Measurements from ENCODE around the gene NPAS2. TPM values are rescaled to one million over a fixed set of nuclear protein-coding genes. Genes with fewer than 3 reads are reported as not detected.

The NPAS2 gene, protein sequence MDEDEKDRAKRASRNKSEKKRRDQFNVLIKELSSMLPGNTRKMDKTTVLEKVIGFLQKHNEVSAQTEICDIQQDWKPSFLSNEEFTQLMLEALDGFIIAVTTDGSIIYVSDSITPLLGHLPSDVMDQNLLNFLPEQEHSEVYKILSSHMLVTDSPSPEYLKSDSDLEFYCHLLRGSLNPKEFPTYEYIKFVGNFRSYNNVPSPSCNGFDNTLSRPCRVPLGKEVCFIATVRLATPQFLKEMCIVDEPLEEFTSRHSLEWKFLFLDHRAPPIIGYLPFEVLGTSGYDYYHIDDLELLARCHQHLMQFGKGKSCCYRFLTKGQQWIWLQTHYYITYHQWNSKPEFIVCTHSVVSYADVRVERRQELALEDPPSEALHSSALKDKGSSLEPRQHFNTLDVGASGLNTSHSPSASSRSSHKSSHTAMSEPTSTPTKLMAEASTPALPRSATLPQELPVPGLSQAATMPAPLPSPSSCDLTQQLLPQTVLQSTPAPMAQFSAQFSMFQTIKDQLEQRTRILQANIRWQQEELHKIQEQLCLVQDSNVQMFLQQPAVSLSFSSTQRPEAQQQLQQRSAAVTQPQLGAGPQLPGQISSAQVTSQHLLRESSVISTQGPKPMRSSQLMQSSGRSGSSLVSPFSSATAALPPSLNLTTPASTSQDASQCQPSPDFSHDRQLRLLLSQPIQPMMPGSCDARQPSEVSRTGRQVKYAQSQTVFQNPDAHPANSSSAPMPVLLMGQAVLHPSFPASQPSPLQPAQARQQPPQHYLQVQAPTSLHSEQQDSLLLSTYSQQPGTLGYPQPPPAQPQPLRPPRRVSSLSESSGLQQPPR
- 0.07 and 0.16 TPM in 2 replicates for total RNA-seq (2014; rRNA removed; shearing (Covaris generic); ENCODE audit: low replicate concordance)

DNA sequence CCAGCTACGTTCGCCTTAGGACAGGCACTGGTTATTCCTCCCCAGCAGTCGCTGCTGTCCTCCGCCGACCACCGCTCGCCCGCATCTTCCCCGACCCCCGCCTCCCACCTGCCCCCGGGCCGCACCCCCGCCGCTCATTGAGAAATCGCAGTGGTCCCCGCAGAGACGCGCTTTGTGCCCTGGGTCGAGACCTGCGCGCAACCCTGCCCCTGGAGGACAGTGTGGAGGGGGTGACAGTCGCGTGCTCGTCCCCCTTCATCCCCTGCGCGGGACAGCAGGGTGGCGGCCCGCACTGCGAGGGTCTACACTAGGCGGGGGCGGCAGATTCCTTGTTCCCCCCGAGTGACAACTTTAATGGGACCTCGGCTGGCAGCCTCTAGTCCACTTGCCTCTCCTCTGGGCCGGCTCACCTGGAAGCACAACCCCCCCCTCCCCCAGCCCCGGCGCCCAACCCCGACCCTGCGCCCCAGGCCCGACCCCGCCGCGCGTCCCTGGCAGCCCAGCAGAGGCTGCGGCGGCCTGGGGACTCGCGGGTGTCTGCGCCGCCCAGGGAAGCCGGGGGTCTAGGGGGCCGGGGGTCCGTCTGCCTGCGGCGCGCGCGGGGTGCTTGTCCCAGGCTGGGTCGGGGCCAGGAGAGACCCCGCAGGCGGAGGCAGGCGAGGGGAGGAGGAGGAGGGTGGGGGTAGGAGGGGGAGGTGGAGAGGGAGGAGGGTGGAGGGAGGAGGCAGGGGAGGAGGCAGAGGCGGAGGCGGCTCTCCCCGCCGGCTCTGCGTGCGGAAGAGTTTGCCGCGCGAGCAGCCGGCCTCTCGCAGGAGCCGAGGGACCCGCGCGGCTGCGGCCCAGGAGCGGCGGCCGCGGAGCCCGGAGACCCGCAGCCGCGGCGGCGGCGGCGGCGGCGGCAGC, at the start of gene NPAS2:
Gene NPAS2 (plus strand): TSS at position 770 of the 903 bp plus-strand sequence. CDS start 84,616 bp downstream, outside the sequence.
- peak; percentile 49 for DNase-seq
- H3K4me3 ChIP-seq = peak within 1 kb of the TSS; percentile 38
- no peaks in the 10 kb centered on the region for H3K9me3 ChIP-seq
- H3K36me3 ChIP-seq = no peaks in the 10 kb centered on the region
- peaks cover 4% of the 10 kb centered on the region; the same call in 1 of the 2 replicates for H3K27me3 ChIP-seq

DNA sequence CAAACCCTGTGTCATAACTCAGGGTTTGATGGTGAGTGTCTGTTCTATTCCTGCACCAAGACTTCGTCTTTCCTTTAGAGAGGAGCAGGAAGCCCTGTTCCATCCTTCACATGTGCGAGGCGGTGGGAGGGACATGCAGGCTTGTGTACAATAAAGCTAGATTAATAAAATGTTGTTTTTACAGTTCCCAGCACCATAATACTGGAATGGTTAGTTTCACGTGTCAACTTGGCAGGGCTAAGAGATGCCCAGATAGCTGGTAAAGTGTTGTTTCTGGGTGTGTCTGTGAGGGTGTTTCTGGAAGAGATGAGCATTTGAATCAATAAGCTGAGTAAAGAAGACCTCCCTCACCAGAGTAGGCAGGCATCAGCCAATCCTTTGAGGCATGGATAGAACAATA, 48.8 kb upstream of the NPAS2 start:
- no peaks in the 10 kb centered on the region for H3K27me3 ChIP-seq
- DNase-seq = no peak
- no peaks in the 10 kb centered on the region for H3K9me3 ChIP-seq
- no peak overlapping the region for H3K4me3 ChIP-seq
- H3K36me3 ChIP-seq = no peaks in the 10 kb centered on the region

DNA sequence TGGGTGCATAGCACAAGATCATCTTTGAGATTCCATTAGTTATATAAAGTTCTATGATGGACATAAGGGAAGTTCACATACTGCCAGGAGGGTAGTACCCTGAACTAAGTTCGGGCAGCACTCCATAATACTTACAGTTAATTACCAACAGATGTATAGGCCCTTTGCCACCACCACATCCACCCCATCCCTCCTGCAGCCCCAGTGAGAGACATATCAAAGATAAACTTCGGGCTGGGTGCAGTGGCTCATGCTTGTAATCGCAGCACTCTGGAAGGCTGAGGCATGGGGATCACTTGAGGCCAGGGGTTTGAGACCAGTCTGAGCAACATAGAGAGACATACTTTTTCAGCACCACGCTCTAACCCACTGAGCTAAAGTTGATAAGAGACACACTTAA, 46.4 kb upstream of the NPAS2 start:
- DNase-seq = no peak
- Histone ChIP-seq H3K9me3 (no peaks in the 10 kb centered on the region), H3K27me3 (no peaks in the 10 kb centered on the region), H3K4me3 (no peak overlapping the region), H3K36me3 (no peaks in the 10 kb centered on the region)

DNA sequence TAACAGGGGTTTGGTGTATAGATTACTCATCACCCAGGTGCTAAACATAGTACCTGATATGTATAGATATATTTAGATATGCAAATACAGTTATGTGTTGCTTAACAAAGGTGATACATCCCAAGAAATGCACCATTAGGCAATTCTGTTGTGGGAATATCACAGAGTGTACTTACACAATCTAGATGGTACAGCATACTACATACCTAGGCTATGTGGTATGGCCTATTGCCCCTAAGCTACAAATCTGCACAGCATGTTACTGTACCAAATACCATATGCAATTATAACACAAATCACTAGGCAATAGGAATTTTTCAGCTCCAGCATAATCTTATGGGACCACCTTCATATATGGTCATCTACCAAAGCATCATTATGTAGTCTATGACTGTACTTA, 43.5 kb upstream of the NPAS2 start:
- H3K27me3 ChIP-seq = no peaks in the 10 kb centered on the region
- no peaks in the 10 kb centered on the region for H3K9me3 ChIP-seq
- DNase-seq = no peak
- no peak overlapping the region for H3K4me3 ChIP-seq
- no peaks in the 10 kb centered on the region for H3K36me3 ChIP-seq

DNA sequence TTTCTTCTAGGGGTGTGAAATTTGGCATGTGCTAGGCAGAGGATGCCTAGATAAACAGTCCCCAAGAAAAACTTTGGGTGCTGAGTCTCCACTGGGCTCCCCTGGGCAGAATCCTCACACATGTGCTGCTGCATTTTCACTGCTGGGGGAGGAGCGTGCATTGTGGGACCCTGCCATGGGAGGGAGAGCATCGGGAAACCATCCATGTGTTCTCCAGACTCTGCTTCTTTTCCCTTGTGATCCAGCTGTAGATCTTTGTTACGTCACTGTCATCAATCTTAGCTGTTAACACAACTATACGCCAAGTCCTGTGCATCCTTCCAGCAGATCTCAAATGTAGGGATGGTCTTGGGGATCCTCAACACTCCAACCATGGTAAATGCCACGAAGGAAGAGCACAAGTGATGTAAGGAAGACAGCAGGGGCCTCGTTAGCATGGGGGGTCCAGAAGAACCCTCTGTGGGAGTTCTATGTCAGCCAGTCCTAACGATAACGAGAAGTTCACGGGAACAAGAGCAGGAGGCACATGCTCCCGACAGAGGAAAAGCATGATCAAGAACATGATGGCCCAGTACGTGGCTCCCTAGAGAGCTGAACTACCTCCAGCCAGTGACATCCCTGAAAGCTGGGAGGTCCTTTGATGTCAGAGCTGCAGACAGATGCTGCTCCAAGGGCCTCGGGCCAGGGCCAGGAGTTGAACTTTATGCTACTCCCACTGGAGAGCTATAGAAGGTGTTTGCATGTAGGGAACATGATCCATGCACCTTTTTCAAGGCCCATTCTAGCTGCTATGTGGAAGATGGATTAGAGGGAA, 41.1 kb upstream of the NPAS2 start:
- no peaks in the 10 kb centered on the region for H3K36me3 ChIP-seq
- no peak overlapping the region for H3K4me3 ChIP-seq
- no peaks in the 10 kb centered on the region for H3K27me3 ChIP-seq
- no peak for DNase-seq
- H3K9me3 ChIP-seq = no peaks in the 10 kb centered on the region

DNA sequence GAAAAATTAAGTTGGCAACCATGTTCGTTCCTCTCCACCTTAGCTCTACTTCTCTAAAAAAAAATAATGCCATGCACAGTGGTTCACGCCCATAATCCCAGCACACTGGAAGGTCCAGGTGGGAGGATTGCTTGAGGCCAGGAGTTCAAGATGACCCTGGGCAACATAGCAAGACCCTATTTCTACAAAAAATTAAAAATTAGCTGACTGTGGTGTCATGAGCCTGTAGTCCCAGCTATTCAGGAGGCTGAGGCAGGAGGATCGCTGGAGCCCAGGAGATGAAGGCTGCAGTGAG, 40.1 kb upstream of the NPAS2 start:
- no peaks in the 10 kb centered on the region for H3K27me3 ChIP-seq
- H3K9me3 ChIP-seq = no peaks in the 10 kb centered on the region
- H3K4me3 ChIP-seq = no peak overlapping the region
- H3K36me3 ChIP-seq = no peaks in the 10 kb centered on the region
- DNase-seq = no peak

DNA sequence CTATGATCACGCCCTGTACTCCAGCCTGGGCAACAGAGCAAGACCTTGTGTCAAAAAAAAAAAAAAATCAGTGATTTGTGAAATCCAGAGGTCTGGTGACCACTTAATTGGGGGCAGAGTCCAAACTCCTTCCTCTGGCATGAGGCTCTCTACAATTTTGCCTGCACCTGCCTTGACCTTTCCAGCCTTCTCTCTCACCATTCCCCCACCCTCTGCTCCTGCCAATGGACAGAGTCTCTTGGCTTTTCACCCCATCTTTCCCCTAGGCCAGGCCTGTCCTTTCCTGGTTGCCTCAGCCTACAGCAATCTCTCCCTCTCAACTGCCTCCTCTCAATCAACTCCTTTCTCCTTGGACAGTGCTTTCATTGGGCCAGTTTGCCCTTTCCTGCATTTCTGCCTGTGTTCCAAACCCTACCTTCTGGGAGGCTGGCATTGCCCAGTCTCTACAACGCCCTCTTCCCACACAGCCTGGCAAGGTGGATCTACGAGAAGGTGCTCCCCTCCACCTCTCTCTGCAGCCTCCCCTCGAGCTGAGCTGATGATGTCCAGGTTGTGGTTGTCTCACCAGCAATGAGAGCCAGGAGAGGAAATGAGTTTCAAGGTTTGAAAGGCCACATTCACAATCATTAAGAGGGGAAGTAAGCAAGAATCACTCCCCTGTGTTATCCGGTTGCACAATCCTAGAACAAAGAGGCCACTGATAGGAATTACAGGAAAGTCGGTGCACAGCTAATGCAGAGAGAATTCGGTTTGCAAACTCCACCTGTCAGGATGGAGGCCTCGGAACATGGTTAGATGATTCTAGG, 39.5 kb upstream of the NPAS2 start:
- Histone ChIP-seq H3K36me3 (no peaks in the 10 kb centered on the region), H3K9me3 (no peaks in the 10 kb centered on the region), H3K4me3 (no peak overlapping the region), H3K27me3 (no peaks in the 10 kb centered on the region)
- no peak for DNase-seq

DNA sequence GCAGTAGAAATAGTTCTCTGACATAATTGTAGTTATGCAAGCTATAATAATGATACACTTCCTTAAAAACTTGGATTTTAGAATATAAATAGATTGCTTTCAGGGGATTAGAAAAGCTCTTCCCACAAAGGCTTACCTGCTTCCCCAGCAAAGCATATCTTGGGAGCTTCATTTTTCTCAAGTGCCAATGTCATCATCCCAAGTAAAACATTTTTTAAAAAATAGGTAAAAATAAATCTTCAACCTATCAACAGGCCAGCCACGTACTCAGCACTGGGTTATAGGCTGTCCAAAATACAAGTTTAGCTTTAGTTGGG, 39.0 kb upstream of the NPAS2 start:
- no peak for DNase-seq
- H3K27me3 ChIP-seq = no peaks in the 10 kb centered on the region
- no peaks in the 10 kb centered on the region for H3K36me3 ChIP-seq
- H3K4me3 ChIP-seq = no peak overlapping the region
- no peaks in the 10 kb centered on the region for H3K9me3 ChIP-seq

DNA sequence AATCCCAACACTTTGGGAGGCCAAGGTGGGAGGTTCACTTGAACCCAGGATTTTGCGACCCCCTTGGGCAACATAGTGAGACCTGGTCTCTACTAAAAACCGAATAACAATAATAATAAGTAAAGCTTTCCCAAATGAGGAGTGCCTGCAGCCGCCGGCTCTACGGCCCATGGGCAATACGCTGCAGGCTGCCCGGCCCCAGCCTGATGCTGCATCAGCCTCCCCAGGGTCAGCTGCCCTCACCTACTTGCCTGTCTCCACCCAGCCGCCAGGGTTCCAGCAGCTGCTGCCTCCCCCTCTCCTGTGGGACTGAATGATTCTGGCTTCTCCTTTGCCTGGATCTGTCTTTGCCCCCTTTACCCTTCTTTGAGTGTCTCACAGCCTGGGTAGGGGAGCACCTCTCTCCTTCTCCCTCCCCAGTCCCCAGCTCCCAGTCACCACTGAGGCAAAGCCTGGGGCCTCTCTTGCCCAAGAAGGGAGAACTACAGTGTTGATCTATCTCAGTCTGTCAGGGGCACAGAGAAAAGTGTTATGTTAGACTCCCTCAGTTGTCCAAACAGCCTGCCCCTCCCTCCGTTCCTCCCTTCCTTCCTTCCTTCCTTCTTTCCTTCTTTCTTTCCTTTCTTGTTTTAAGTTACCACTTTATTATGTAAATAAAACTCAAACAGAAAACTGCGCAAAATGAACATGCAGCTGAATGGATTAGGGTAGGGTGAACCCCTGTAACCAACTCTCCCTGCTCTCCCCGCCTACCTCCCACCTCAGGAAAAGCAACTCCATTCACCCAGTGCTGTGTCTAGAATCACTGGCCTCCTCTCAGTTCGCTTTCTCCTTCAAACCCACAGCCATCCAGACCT, 38.2 kb upstream of the NPAS2 start:
- DNase-seq = no peak
- Histone ChIP-seq H3K4me3 (no peak overlapping the region), H3K9me3 (no peaks in the 10 kb centered on the region), H3K27me3 (no peaks in the 10 kb centered on the region), H3K36me3 (no peaks in the 10 kb centered on the region)

DNA sequence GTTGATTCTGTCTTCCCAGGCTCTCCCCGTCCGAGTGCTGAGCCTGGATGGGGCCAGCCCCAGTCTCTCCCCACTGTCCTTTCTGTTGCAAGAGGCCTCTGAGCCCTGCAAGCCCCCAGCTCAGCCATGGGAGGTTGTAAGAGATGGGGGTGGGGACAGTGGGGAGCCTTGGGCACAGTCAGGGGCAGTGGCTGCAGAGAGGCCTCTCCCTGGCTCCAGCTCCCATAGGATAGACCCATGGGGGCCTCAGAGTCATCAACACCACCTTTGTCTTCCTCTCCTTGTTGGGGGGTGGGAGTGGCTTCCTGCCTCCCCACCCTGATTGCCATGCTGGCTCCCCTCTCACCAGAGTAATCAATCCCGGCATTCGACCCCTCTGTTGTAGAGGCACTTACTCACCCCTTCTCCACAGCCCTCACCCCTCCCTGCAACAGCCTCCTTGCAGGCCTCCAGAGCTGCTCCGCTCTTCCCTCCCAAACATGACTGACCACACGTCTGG, 37.5 kb upstream of the NPAS2 start:
- Histone ChIP-seq H3K4me3 (no peak overlapping the region), H3K36me3 (no peaks in the 10 kb centered on the region), H3K27me3 (no peaks in the 10 kb centered on the region), H3K9me3 (no peaks in the 10 kb centered on the region)
- DNase-seq = no peak

DNA sequence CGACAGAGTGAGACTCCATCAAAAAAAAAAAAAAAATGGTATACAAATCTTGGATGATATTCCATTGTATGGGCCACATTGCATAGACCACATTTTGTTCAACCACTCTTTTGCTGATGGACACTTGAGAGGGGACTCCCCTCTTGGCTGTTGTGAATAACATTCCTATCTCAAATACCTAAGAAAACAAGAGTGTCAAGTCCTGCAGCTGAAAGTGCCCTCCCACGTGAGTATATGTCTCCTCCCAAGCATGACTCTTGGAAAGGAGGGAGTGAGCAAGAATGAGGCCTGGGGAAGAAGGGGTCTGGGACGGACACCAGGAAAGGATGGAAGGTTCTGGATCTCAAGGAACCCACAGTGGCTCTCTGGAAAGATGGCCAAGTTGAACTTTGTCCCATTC, 36.0 kb upstream of the NPAS2 start:
- DNase-seq = no peak
- Histone ChIP-seq H3K36me3 (no peaks in the 10 kb centered on the region), H3K4me3 (no peak overlapping the region), H3K27me3 (no peaks in the 10 kb centered on the region), H3K9me3 (no peaks in the 10 kb centered on the region)

DNA sequence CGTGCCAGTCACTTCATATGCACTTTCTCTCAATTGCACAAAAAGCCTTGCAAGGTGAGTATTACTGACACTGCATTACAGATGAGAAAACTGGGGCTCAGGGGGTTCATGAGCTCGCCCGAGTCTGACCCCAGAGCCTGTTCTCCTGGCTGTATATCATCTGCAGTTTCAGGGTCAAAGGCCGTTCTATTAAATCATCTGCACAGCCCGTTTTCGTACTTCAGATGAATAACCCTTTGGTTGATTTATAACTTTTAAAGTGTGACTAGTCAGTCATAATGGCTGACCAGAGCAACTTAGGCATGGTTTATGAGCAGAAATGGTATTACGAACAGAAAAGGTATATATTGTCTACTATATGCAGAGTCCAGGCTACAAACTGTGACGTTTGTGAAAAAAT, 35.3 kb upstream of the NPAS2 start:
- DNase-seq = no peak
- Histone ChIP-seq H3K4me3 (no peak overlapping the region), H3K36me3 (no peaks in the 10 kb centered on the region), H3K27me3 (no peaks in the 10 kb centered on the region), H3K9me3 (no peaks in the 10 kb centered on the region)

DNA sequence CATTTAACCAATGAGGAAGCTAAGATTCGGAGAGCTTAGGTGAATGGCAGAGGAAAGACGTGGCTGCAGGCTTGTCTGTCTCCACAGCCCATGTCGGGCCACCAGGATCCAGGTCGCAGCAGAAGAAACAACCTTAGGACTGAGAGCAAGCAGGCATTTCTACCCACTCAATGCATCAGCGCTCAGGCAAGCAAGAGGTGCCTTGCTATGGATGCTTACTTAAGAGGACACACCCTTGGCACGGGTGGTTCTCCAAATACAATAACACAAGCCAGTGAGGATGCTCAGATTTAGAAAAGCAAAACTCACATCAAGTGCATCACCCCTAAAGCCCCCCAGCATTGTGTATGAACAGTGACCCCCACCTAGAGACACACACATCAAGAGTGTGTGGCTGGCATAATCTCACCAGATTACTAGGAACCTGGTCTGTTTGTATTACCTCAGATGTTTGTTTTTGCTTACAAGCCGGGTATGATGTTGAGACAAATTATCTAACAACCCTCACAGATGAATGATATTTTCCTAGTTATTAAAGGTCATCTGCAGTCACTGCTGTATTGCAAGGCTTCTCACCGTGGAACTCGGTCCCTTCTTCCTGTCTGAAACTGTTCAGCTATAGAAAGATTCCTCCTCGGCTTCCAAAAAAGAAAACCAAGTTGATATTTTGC, 34.2 kb upstream of the NPAS2 start:
- H3K4me3 ChIP-seq = no peak overlapping the region
- peak; percentile 20 for DNase-seq
- no peaks in the 10 kb centered on the region for H3K27me3 ChIP-seq
- no peaks in the 10 kb centered on the region for H3K36me3 ChIP-seq
- no peaks in the 10 kb centered on the region for H3K9me3 ChIP-seq

DNA sequence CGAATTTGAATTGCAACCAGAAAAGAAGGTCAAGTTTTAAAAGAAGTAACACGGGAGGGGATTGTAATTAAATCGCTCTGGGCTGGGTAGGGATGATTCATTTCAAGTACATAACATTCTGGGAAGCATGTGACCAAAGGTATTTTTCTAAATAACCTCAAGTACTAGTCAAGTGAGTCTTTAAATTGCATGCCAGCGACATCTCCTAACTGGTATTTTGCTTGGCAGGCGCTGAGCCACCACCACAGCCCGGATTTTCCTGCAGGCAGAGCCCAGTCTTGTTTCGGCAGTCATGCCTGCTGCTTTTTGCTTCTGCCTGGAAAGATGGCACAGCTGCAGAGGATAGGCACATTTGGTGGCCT, 33.7 kb upstream of the NPAS2 start:
- Histone ChIP-seq H3K36me3 (no peaks in the 10 kb centered on the region), H3K27me3 (no peaks in the 10 kb centered on the region), H3K4me3 (no peak overlapping the region), H3K9me3 (no peaks in the 10 kb centered on the region)
- peak; percentile 89 for DNase-seq
